Measurements from ENCODE around the gene TRAPPC4. TPM values are rescaled to one million over a fixed set of nuclear protein-coding genes. Genes with fewer than 3 reads are reported as not detected.
"Not testable (repeated sequence)": the region's sequence is repeated elsewhere in the genome, so short reads cannot be mapped to it uniquely, and the experiment has no call there.

TRAPPC4 gene
- total and polyA plus RNA-seq, 7 experiments from 2014 or later: 70.7 to 123 (median 80.3) TPM

DNA sequence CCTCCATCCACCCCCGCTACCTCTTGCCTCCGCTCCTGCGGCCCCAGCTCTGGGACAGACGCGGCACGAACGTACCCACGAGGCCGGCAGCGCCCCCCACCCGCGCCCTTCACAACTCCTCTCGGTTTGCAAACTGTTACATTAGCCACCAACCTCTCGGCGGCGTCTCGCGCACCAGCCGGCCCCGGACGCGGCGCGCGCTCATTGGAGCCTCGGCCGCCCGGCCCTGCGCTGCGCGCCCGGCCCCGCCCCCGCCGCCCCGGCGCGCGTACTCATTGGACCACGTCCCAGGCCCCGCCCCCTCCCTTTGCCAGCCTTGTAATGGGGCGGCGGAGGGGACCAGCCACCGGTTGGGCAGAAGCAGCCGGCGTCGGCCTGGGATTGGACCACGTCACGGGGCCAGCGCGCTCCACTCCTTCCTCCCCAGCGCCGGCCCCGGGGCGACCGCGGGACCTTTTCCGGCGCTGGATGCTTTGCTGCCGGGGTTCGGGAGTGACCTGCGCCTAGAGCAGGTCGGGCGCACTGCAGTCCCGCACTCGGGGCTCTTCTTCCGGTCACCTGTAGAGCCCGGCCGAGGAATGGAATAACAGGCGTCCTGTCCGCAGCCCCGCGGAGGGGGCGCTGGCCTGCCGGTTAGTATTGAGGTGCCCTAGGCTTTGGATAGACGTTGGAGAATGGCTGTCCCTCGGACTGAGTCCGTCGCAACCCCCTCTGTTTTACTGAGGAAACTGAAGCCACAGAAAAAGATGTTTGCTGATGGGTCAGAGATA, 38.6 kb downstream of the TRAPPC4 start, which contains the start of gene HYOU1:
TSS of gene HYOU1 (minus strand) at position 206 of the 770 bp plus-strand sequence. CDS start 1,045 bp downstream, outside the sequence.
- Mint-ChIP-seq H3K4me3 (peak within 1 kb of the TSS; percentile 90 to 99 (median 95)), H3K4me1 (peaks cover 22 to 44% (median 35%) of the 10 kb centered on the region in 7 donors)
- POLR2A ChIA-PET: interaction anchor here (0.6 to 6.6 kb wide), 21 partner anchors 9 to 269 kb away, joined by 3 to 63 read pairs (median 4); partner anchors contain the start of genes C2CD2L, DPAGT1, HINFP and HMBS

GRCh38 chr11:119059128-119059527, 40.6 kb downstream of the TRAPPC4 start:
- H3K27me3 ChIP-seq (ENCODE audit: control insufficient read depth in 2 of 2, insufficient read depth in 2 of 2, low read length in 2 of 2); H3K4me3 ChIP-seq (ENCODE audit: low read length); CTCF ChIA-PET; H3K9me3 ChIP-seq (ENCODE audit: control insufficient read depth in 2 of 3, low read length in 3 of 3); H3K27me3 Mint-ChIP-seq; DNase-seq; H3K9me3 Mint-ChIP-seq; intact Hi-C loops (cut with micrococcal nuclease); ATAC-seq; H3K27ac ChIP-seq (ENCODE audit: low read depth, low read length); H3K27ac Mint-ChIP-seq: not testable (repeated sequence)
- peaks cover 24 to 34% (median 30%) of the 10 kb centered on the region in 7 donors for H3K4me1 Mint-ChIP-seq
- H3K4me3 Mint-ChIP-seq: peak overlapping the region in 1 of 10 donors; percentile 8
- POLR2A ChIA-PET: interaction anchor here (0.7 to 6.6 kb wide), 2 partner anchors 8 to 146 kb away, joined by 4 to 63 read pairs; partner anchors contain the start of gene VPS11
- Histone ChIP-seq H3K36me3 (ENCODE audit: control insufficient read depth in 2 of 3, insufficient read depth in 3 of 3, low read length in 3 of 3) (peaks cover 0 to 11% (median 4%) of the 10 kb centered on the region in 3 experiments), H3K4me1 (ENCODE audit: control insufficient read depth in 2 of 2, insufficient read depth in 2 of 2, low read length in 2 of 2) (peaks cover 18 to 20% of the 10 kb centered on the region in 2 donors)
- H3K36me3 Mint-ChIP-seq: peaks cover 0 to 14% (median 0%) of the 10 kb centered on the region in 5 donors

More for the DNA sequence above, 38.6 kb downstream of the TRAPPC4 start, which contains the start of gene HYOU1:
- Histone ChIP-seq H3K27ac (ENCODE audit: low read depth, low read length) (peak within 1 kb of the TSS; percentile 96), H3K4me3 (ENCODE audit: low read length) (peak within 1 kb of the TSS; percentile 73), H3K9me3 (ENCODE audit: control insufficient read depth in 2 of 3, low read length in 3 of 3) (no peaks in the 10 kb centered on the region), H3K27me3 (ENCODE audit: control insufficient read depth in 2 of 2, insufficient read depth in 2 of 2, low read length in 2 of 2) (no peaks in the 10 kb centered on the region), H3K4me1 (ENCODE audit: control insufficient read depth in 2 of 2, insufficient read depth in 2 of 2, low read length in 2 of 2) (peaks cover 18 to 20% of the 10 kb centered on the region in 2 donors), H3K36me3 (ENCODE audit: control insufficient read depth in 2 of 3, insufficient read depth in 3 of 3, low read length in 3 of 3) (peaks cover 4 to 30% (median 23%) of the 10 kb centered on the region in 3 experiments)
- peak within 1 kb of the TSS; percentile 86 to 99 (median 95) for H3K27ac Mint-ChIP-seq
- intact Hi-C loops (cut with micrococcal nuclease): loop anchor here (1.0 to 2.0 kb wide), 14 partner anchors 10 to 324 kb away; partner anchors contain the start of genes CENATAC (in 2 of the 2), HINFP (in 2 of the 2), RPS25 (in 2 of the 2) and SLC37A4 (in 2 of the 2)
- H3K36me3 Mint-ChIP-seq: peaks cover 0 to 28% (median 17%) of the 10 kb centered on the region in 5 donors
- CTCF ChIA-PET: interaction anchor here (0.6 to 2.0 kb wide), 3 partner anchors 10 to 390 kb away, joined by 3 to 8 read pairs (median 5); partner anchors contain the start of genes SLC37A4 and VPS11
- DNase-seq (peak; percentile 97 to 98 (median 98)), ATAC-seq (peak; percentile 98)
- H3K27me3 Mint-ChIP-seq: no peaks in the 10 kb centered on the region
- no peaks in the 10 kb centered on the region for H3K9me3 Mint-ChIP-seq

DNA sequence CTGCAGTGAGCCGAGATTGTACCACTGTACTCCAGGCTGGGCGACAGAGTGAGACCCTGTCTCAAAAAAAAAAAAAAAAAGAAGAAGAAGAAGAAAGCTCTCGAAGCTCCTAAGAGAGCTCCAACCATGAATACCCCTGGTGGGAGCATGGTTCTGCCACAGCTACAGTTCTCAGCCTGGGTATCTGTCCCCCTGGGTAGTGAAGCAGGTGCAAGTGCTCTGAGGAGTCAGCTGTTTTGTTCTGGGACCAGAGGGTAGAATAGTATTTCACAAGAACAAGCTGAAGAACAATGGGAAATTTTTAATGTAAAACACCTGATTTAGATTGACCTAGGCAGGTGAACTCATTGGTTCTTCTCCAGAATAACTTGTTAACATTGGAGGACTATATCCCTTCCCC, 42.7 kb downstream of the TRAPPC4 start:
- ATAC-seq: no peak
- no peak for DNase-seq
- no peaks in the 10 kb centered on the region for H3K36me3 ChIP-seq (ENCODE audit: control insufficient read depth in 2 of 3, insufficient read depth in 3 of 3, low read length in 3 of 3)
- no peak overlapping the region for H3K27ac ChIP-seq (ENCODE audit: low read depth, low read length)
- peaks cover 0 to 2% (median 0%) of the 10 kb centered on the region in 5 donors for H3K36me3 Mint-ChIP-seq
- peaks cover 22 to 34% (median 31%) of the 10 kb centered on the region in 7 donors for H3K4me1 Mint-ChIP-seq
- no peaks in the 10 kb centered on the region for H3K27me3 Mint-ChIP-seq
- no peaks in the 10 kb centered on the region for H3K9me3 Mint-ChIP-seq
- no peaks in the 10 kb centered on the region for H3K27me3 ChIP-seq (ENCODE audit: control insufficient read depth in 2 of 2, insufficient read depth in 2 of 2, low read length in 2 of 2)
- POLR2A ChIA-PET: interaction anchor here (0.6 to 2.0 kb wide), 5 partner anchors 25 to 62 kb away, joined by 3 to 7 read pairs (median 3); no protein-coding TSS in a partner anchor
- no peak overlapping the region for H3K4me3 ChIP-seq (ENCODE audit: low read length)
- H3K4me1 ChIP-seq (ENCODE audit: control insufficient read depth in 2 of 2, insufficient read depth in 2 of 2, low read length in 2 of 2): peaks cover 13 to 17% of the 10 kb centered on the region in 2 donors
- H3K4me3 Mint-ChIP-seq: no peak overlapping the region
- CTCF ChIA-PET: interaction anchor here (0.6 to 1.1 kb wide), 3 partner anchors 217 to 658 kb away, joined by 3 to 7 read pairs (median 3); no protein-coding TSS in a partner anchor
- intact Hi-C loops (cut with micrococcal nuclease): no loop called here
- H3K9me3 ChIP-seq (ENCODE audit: control insufficient read depth in 2 of 3, low read length in 3 of 3): no peaks in the 10 kb centered on the region
- peak overlapping the region in 1 of 9 donors; percentile 72 for H3K27ac Mint-ChIP-seq

GRCh38 chr11:119062779-119063178, 44.2 kb downstream of the TRAPPC4 start:
- intact Hi-C loops (cut with micrococcal nuclease): no loop called here
- H3K4me1 ChIP-seq (ENCODE audit: control insufficient read depth in 2 of 2, insufficient read depth in 2 of 2, low read length in 2 of 2): peaks cover 18 to 21% of the 10 kb centered on the region in 2 donors
- Mint-ChIP-seq H3K27me3 (no peaks in the 10 kb centered on the region), H3K36me3 (peaks cover 0 to 4% (median 0%) of the 10 kb centered on the region in 5 donors), H3K4me1 (peaks cover 25 to 42% (median 36%) of the 10 kb centered on the region in 7 donors), H3K27ac (no peak overlapping the region), H3K9me3 (no peaks in the 10 kb centered on the region), H3K4me3 (no peak overlapping the region)
- no peak overlapping the region for H3K4me3 ChIP-seq (ENCODE audit: low read length)
- ATAC-seq (no peak), DNase-seq (no peak)
- no peaks in the 10 kb centered on the region for H3K36me3 ChIP-seq (ENCODE audit: control insufficient read depth in 2 of 3, insufficient read depth in 3 of 3, low read length in 3 of 3)
- H3K27me3 ChIP-seq (ENCODE audit: control insufficient read depth in 2 of 2, insufficient read depth in 2 of 2, low read length in 2 of 2): no peaks in the 10 kb centered on the region
- H3K9me3 ChIP-seq (ENCODE audit: control insufficient read depth in 2 of 3, low read length in 3 of 3): no peaks in the 10 kb centered on the region
- CTCF ChIA-PET: interaction anchor here (1.0 to 1.7 kb wide), 3 partner anchors 40 to 754 kb away, joined by 3 to 4 read pairs (median 3); no protein-coding TSS in a partner anchor
- H3K27ac ChIP-seq (ENCODE audit: low read depth, low read length): no peak overlapping the region
- POLR2A ChIA-PET: interaction anchor here (0.6 to 1.6 kb wide), 3 partner anchors 21 to 160 kb away, joined by 3 to 5 read pairs (median 4); no protein-coding TSS in a partner anchor

DNA sequence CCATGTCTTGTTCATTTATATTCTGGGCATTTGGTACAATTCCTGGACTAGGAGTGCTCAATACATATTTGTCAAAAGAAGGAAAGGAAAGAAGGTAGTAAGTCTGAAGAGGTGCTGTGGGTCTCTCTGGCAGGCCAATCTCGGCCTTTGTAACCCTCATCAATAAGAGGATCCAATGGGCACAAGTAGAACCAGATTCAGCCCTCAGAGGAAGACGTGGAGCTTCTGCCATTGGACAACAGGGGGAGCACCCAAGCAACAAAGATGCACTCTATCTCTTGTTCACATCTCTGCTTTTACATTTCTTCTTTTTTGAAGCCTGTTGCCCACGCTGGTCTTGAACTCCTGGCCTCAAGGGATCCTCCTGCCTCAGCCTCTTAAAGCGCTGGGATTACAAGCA, 46.8 kb downstream of the TRAPPC4 start:
- Mint-ChIP-seq H3K4me3 (peak overlapping the region; percentile 40 to 94 (median 59)), H3K36me3 (peaks cover 0 to 8% (median 4%) of the 10 kb centered on the region in 5 donors), H3K27me3 (no peaks in the 10 kb centered on the region), H3K9me3 (no peaks in the 10 kb centered on the region), H3K27ac (peak overlapping the region in 8 of 9 donors; percentile 36 to 100 (median 78)), H3K4me1 (peaks cover 24 to 52% (median 42%) of the 10 kb centered on the region in 7 donors)
- ChIA-PET CTCF (no interaction called here), POLR2A (interaction anchor here (0.6 to 4.7 kb wide), 8 partner anchors 9 to 272 kb away, joined by 3 to 63 read pairs (median 3); partner anchors contain the start of genes DPAGT1 and HYOU1)
- H3K4me1 ChIP-seq (ENCODE audit: control insufficient read depth in 2 of 2, insufficient read depth in 2 of 2, low read length in 2 of 2): peaks cover 18 to 23% of the 10 kb centered on the region in 2 donors
- H3K4me3 ChIP-seq (ENCODE audit: low read length): no peak overlapping the region
- DNase-seq (peak in 7 of 9 donors; percentile 35 to 65 (median 54)), ATAC-seq (no peak)
- intact Hi-C loops (cut with micrococcal nuclease): loop anchor here (1.0 kb wide), 3 partner anchors 132 to 258 kb away; no protein-coding TSS in a partner anchor
- H3K27me3 ChIP-seq (ENCODE audit: control insufficient read depth in 2 of 2, insufficient read depth in 2 of 2, low read length in 2 of 2): no peaks in the 10 kb centered on the region
- peaks cover 0 to 10% (median 3%) of the 10 kb centered on the region in 3 experiments for H3K36me3 ChIP-seq (ENCODE audit: control insufficient read depth in 2 of 3, insufficient read depth in 3 of 3, low read length in 3 of 3)
- H3K9me3 ChIP-seq (ENCODE audit: control insufficient read depth in 2 of 3, low read length in 3 of 3): no peaks in the 10 kb centered on the region
- peak overlapping the region; percentile 51 for H3K27ac ChIP-seq (ENCODE audit: low read depth, low read length)

Measured in naive thymus-derived CD4-positive, alpha-beta T cell (primary cell).